K562 (cell line): Measurements from ENCODE around the gene TGM5. TPM values are rescaled to one million over a fixed set of nuclear protein-coding genes. Genes with fewer than 3 reads are reported as not detected.

ENCODE experiments used
- CBFA2T3 ChIP-seq: fragments of 450-650 bp; IDR thresholded peaks from 2 replicates; pipeline ENCODE4 v1.6.1; 2017
- DACH1 ChIP-seq: fragments of 450-650 bp; IDR thresholded peaks from 2 replicates; pipeline ENCODE4 v1.6.1; 2018; ENCODE audit not compliant: partially characterized antibody
- ELF4 ChIP-seq: fragments of 450-650 bp; formaldehyde crosslinking; IDR thresholded peaks from 2 replicates; pipeline ENCODE4 v1.4.0; 2022; ENCODE audit warnings: missing genetic modification characterization
- ETV5 ChIP-seq: sonication (generic); formaldehyde crosslinking; IDR thresholded peaks from 2 replicates; pipeline ENCODE4 v1.4.0; 2020; ENCODE audit warnings: low read depth, mild to moderate bottlenecking, missing genetic modification reagents
- FIP1L1 ChIP-seq: fragments of 200-400 bp; formaldehyde crosslinking; IDR thresholded peaks from 2 replicates; pipeline ENCODE4 v1.6.1; 2018; ENCODE audit warnings: mild to moderate bottlenecking, low read depth, low read length; ENCODE audit not compliant: poor library complexity, severe bottlenecking
- FOXA1 ChIP-seq: fragments of 450-650 bp; IDR thresholded peaks from 2 replicates; pipeline ENCODE4 v1.6.1; 2016; ENCODE audit warnings: mild to moderate bottlenecking, borderline replicate concordance
- FOXA3 ChIP-seq, 2 experiments: fragments of 450-650 bp in 1 of 2; sonication (generic) in 1 of 2; formaldehyde crosslinking; IDR thresholded peaks in 1 of 2; conservative IDR thresholded peaks in 1 of 2; 2 replicates each; pipeline versions ENCODE4 v1.4.0 to v1.8.0; 2020 to 2022; ENCODE audit warnings: mild to moderate bottlenecking in 2 of 2, missing genetic modification reagents in 1 of 2
- HMG20A ChIP-seq: fragments of 450-650 bp; formaldehyde crosslinking; conservative IDR thresholded peaks from 2 replicates; pipeline ENCODE4 v1.4.0; 2020; ENCODE audit warnings: mild to moderate bottlenecking, mixed read lengths
- HMG20B ChIP-seq: fragments of 250-450 bp; sonication (Bioruptor Pico); IDR thresholded peaks from 2 replicates; pipeline ENCODE4 v1.5.0; 2021; ENCODE audit warnings: mild to moderate bottlenecking
- MCM7 ChIP-seq, 2 experiments: fragments of 450-650 bp; IDR thresholded peaks; 2 replicates each; pipeline ENCODE4 v1.6.1; 2016 to 2018
- MXI1 ChIP-seq: IDR thresholded peaks from 2 replicates; pipeline ENCODE4 v1.6.1; 2011; ENCODE audit warnings: low read depth, mild to moderate bottlenecking, improper control_type of control experiment, low read length
- NR4A1 ChIP-seq, 2 experiments: fragments of 250-450 bp in 1 of 2; fragments of 450-650 bp in 1 of 2; sonication (Bioruptor Pico) in 1 of 2; IDR thresholded peaks; 2 replicates each; pipeline versions ENCODE4 v1.4.0 to v1.6.1; 2016 to 2020; ENCODE audit warnings: mild to moderate bottlenecking in 2 of 2, missing compliant biosample characterization in 1 of 2, missing genetic modification characterization in 1 of 2, moderate library complexity in 1 of 2
- POU5F1 ChIP-seq: fragments of 150-350 bp; IDR thresholded peaks from 2 replicates; pipeline ENCODE4 v1.6.1; 2014; ENCODE audit warnings: borderline replicate concordance, low read length, low read depth, mild to moderate bottlenecking; ENCODE audit not compliant: partially characterized antibody
- RBM14 ChIP-seq: fragments of 200-400 bp; formaldehyde crosslinking; IDR thresholded peaks from 2 replicates; pipeline ENCODE4 v1.6.1; 2018; ENCODE audit warnings: low read depth, mild to moderate bottlenecking, low read length, moderate library complexity, borderline replicate concordance; ENCODE audit not compliant: insufficient read depth
- RFX7 ChIP-seq: fragments of 250-450 bp; sonication (Bioruptor Pico); IDR thresholded peaks from 2 replicates; pipeline ENCODE4 v1.5.1; 2021; ENCODE audit warnings: mild to moderate bottlenecking
- SMARCA4 ChIP-seq: fragments of 450-650 bp; IDR thresholded peaks from 2 replicates; pipeline ENCODE4 v1.6.1; 2016
- XRCC4 ChIP-seq: IDR thresholded peaks from one replicate; pipeline ENCODE4 v1.6.1; 2011; ENCODE audit not compliant: insufficient read depth, insufficient read length; ENCODE audit errors: extremely low read depth
- XRCC5 ChIP-seq: fragments of 200-400 bp; formaldehyde crosslinking; IDR thresholded peaks from 2 replicates; pipeline ENCODE4 v1.6.1; 2017; ENCODE audit warnings: low read depth, mild to moderate bottlenecking, low read length
- YY1 ChIP-seq, 3 experiments: IDR thresholded peaks; 2 replicates each; pipeline ENCODE4 v1.6.1; 2011; ENCODE audit warnings: low read length in 2 of 3, mild to moderate bottlenecking in 2 of 3, moderate library complexity in 2 of 3, borderline replicate concordance in 1 of 3, control low read depth in 1 of 3, low read depth in 1 of 3; ENCODE audit not compliant: insufficient read depth in 3 of 3, insufficient replicate concordance in 2 of 3, control insufficient read depth in 1 of 3, insufficient read length in 1 of 3; ENCODE audit errors: extremely low read depth in 1 of 3
- ZBTB8A ChIP-seq: fragments of 450-650 bp; IDR thresholded peaks from 2 replicates; pipeline ENCODE4 v1.6.1; 2018; ENCODE audit warnings: mild to moderate bottlenecking, moderate library complexity; ENCODE audit not compliant: partially characterized antibody
- ZNF23 ChIP-seq: fragments of 250-450 bp; sonication (Bioruptor Pico); IDR thresholded peaks from 2 replicates; pipeline ENCODE4 v1.4.0; 2020; ENCODE audit warnings: mild to moderate bottlenecking
- ZNF551 ChIP-seq: fragments of 250-450 bp; sonication (Bioruptor Pico); IDR thresholded peaks from 2 replicates; pipeline ENCODE4 v1.5.0; 2021; ENCODE audit warnings: mild to moderate bottlenecking, moderate library complexity
- polyA plus RNA-seq, 8 experiments: library from polyadenylated mRNA; depleted of rRNA in 4 of 8; stranded (reverse) in 5 of 8; unstranded in 3 of 8; fragments of >200 nt; fragmentation: Nextera tagmentation in 2 of 8; fragmentation: Illumina TruSeq in 1 of 8; extraction: Ambion mirVana in 2 of 8; extraction: Trizol in 1 of 8; gene quantifications; 2 replicates each; pipeline versions ENCODE4 v1.2.1 to v1.2.3, GENCODE V29; 2011 to 2014; ENCODE audit warnings: inconsistent platforms in 1 of 8, missing spikeins in 1 of 8
- total RNA-seq, 7 experiments: library from RNA; depleted of rRNA in 6 of 7; stranded (reverse); fragments of >200 nt in 6 of 7; fragmentation: Illumina TruSeq in 2 of 7; extraction: Trizol in 2 of 7; gene quantifications; 2 replicates each; pipeline versions ENCODE4 v1.2.1 to v1.2.3, GENCODE V29; 2011 to 2021; ENCODE audit warnings: low replicate concordance in 1 of 7
- TF ChIP-seq, protein P1 (sequence below): fragments of 250-450 bp; sonication (Bioruptor Pico); IDR thresholded peaks from 2 replicates; pipeline ENCODE4 v1.8.0; 2022; ENCODE audit warnings: moderate library complexity, mild to moderate bottlenecking, inconsistent platforms
- TF ChIP-seq, protein P2 (sequence below): fragments of 250-450 bp; sonication (Bioruptor Pico); IDR thresholded peaks from 2 replicates; pipeline ENCODE4 v1.4.0; 2020; ENCODE audit warnings: mild to moderate bottlenecking, moderate library complexity, borderline replicate concordance

Gene TGM5
- total and polyA plus RNA-seq, 9 of the 15 experiments (the other 6 are each of a cell fraction or from before 2014, with no cell fraction given), result 0.03 to 0.10 (median 0.07) TPM; not detected in 6

DNA sequence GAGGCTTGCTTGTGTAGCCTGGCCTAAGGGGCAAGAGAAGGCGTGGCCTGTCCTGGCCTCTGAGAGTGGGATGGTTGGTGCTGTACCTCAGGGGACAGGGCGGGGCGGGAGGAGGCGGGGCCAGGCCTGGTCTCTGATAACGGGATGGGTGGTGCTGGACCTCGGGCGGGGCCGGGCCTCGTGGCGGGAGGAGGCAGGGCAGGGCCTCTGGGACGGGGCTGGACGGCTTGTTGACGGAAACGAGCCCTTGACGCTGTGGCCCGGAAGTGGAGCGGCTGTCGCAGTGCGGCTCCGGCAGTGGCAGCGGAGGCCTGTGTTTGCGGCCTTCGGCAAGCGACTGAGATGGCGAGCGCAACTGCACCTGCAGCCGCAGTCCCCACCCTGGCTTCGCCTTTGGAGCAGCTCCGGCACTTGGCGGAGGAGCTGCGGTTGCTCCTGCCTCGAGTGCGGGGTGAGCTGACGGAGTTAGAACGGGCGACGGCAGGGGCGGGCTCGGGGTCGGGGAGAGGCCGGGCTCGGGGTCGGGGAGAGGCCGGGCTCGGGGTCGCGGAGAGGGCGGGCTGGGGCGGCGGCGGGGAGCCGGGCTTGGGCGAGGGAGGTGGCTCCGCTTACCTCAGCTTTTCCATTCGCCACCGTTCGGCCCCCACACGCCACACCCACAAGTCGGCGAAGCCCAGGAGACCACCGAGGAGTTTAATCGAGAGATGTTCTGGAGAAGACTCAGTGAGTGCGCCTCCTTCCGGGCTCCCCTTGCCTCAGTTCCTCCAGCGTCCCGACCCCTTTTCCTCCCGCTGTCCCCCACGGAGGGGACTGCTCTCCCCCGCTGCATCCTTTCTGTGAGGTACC, 81.3 kb downstream of the TGM5 start, which contains the start of gene CCNDBP1 (continued):
- TF ChIP-seq YY1 (IDR thresholded peaks at IDR 0.05; ENCODE audit: borderline replicate concordance in 1 of 3, control insufficient read depth in 1 of 3, extremely low read depth in 1 of 3, insufficient read depth in 3 of 3, insufficient read length in 1 of 3, insufficient replicate concordance in 2 of 3, low read depth in 1 of 3, low read length in 2 of 3), result peak in 2 of 3 experiments; percentile 11 to 68
- TF ChIP-seq HMG20A (CRISPR knock-in tag), result no peak
- peak; percentile 82 for TF ChIP-seq MXI1
- peak; percentile 97 for TF ChIP-seq ELF4
- peak in 1 of 2 experiments; percentile 88; a peak in 2 of 4 replicates for TF ChIP-seq FOXA3 (CRISPR knock-in tag; conservative IDR thresholded peaks at IDR 0.05 in 1 of 2, IDR thresholded peaks at IDR 0.05 in 1 of 2)
- TF ChIP-seq DACH1, result no peak
- TF ChIP-seq, protein P1, sequence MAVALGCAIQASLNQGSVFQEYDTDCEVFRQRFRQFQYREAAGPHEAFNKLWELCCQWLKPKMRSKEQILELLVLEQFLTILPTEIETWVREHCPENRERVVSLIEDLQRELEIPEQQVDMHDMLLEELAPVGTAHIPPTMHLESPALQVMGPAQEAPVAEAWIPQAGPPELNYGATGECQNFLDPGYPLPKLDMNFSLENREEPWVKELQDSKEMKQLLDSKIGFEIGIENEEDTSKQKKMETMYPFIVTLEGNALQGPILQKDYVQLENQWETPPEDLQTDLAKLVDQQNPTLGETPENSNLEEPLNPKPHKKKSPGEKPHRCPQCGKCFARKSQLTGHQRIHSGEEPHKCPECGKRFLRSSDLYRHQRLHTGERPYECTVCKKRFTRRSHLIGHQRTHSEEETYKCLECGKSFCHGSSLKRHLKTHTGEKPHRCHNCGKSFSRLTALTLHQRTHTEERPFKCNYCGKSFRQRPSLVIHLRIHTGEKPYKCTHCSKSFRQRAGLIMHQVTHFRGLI, result no peak
- TF ChIP-seq HMG20B (CRISPR knock-in tag), result no peak
- 0 out of 2 replicates have a peak, but pooled peaks have one; percentile 45 for TF ChIP-seq NR4A1 (CRISPR knock-in tag; IDR thresholded peaks at IDR 0.05)
- TF ChIP-seq NR4A1 (tag; IDR thresholded peaks at IDR 0.05), result no peak
- no peak for TF ChIP-seq RFX7 (CRISPR knock-in tag)
- TF ChIP-seq ETV5 (CRISPR knock-in tag), result peak; percentile 86
- TF ChIP-seq XRCC5, result peak; percentile 7; the same call in 1 of the 2 replicates
- TF ChIP-seq MCM7 (IDR thresholded peaks at IDR 0.05), result no peak
- TF ChIP-seq FIP1L1, result peak; percentile 85
- no peak for TF ChIP-seq XRCC4
- no peak for TF ChIP-seq SMARCA4
- TF ChIP-seq, protein P2, sequence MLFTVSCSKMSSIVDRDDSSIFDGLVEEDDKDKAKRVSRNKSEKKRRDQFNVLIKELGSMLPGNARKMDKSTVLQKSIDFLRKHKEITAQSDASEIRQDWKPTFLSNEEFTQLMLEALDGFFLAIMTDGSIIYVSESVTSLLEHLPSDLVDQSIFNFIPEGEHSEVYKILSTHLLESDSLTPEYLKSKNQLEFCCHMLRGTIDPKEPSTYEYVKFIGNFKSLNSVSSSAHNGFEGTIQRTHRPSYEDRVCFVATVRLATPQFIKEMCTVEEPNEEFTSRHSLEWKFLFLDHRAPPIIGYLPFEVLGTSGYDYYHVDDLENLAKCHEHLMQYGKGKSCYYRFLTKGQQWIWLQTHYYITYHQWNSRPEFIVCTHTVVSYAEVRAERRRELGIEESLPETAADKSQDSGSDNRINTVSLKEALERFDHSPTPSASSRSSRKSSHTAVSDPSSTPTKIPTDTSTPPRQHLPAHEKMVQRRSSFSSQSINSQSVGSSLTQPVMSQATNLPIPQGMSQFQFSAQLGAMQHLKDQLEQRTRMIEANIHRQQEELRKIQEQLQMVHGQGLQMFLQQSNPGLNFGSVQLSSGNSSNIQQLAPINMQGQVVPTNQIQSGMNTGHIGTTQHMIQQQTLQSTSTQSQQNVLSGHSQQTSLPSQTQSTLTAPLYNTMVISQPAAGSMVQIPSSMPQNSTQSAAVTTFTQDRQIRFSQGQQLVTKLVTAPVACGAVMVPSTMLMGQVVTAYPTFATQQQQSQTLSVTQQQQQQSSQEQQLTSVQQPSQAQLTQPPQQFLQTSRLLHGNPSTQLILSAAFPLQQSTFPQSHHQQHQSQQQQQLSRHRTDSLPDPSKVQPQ, result no peak
- no peak for TF ChIP-seq ZNF551 (CRISPR knock-in tag)
- no peak for TF ChIP-seq ZNF23 (CRISPR knock-in tag)
- no peak for TF ChIP-seq FOXA1
- TF ChIP-seq CBFA2T3, result no peak
- TF ChIP-seq ZBTB8A, result no peak
- no peak for TF ChIP-seq POU5F1
- TF ChIP-seq RBM14, result no peak
